GM18951 (cell line): ENCODE data around the gene HOXC9.

Source experiments
- POLR2A ChIP-seq: IDR thresholded peaks from 4 replicates; pipeline ENCODE4 v1.6.1; 2011; ENCODE audit warnings: mild to moderate bottlenecking; ENCODE audit not compliant: insufficient read length, insufficient read depth; ENCODE audit errors: extremely low read depth
- in situ Hi-C: fragments of 300-500 bp; cut with MboI; formaldehyde crosslinking; loops from one replicate; pipeline ENCODE4 v1.12.0; 2022; ENCODE audit warnings: low sequenced_read_pairs, mixed read lengths, inconsistent platforms; ENCODE audit not compliant: unreplicated experiment

The HOXC9 gene

DNA sequence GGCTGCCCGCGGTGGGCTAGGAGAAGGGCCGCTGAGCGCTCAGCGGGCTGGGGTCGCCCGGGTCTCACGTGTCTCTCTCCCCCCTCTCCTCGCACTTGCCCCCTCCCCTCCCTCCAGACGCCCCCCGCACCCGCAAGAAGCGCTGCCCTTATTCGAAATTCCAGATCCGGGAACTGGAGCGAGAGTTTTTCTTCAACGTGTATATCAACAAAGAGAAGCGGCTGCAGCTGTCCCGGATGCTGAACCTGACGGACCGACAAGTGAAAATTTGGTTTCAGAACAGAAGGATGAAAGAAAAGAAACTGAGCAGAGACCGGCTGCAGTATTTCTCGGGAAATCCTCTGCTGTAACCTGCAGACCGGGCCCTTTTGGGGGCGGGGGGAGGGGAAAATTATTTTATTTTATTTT, 24.9 kb upstream of the HOXC9 start:
- TF ChIP-seq POLR2A: no peak
- in situ Hi-C loops: no loop called here

GRCh38 chr12:53975479-53976152, 24.3 kb upstream of the HOXC9 start:
- in situ Hi-C loops: no loop called here
- TF ChIP-seq POLR2A: no peak

DNA sequence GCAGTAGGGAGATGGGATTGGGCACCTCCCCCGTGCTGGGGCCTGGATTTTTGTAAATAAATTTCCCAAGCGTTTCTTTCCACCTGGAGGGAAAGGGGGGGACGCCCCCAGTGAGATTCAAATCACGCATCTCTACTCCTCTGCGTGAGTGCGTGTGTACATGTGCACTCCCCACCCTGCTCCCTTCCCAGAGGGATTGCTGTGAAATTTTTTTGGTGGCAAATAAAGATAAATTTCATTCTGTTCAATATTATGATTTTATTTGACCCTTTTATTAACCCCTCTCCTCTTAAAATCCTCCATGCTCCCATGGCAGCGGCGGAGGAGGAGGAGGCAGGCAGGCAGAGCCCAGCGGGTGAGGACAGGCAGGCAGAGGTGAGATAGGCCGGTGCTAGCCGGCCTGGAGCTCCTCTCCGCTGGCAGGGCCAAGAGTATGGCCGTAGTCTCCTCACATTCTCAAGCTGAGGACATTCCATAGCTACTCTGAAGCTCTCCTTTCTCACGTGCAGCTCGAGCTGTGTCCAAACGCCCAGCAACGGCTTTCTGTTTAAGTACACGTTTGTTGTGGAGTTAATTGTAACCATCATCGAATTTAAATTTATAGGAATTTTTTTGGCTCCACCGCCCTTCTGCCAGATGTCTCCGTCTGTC, 23.7 kb upstream of the HOXC9 start:
- in situ Hi-C loops: no loop called here
- TF ChIP-seq POLR2A: no peak

DNA sequence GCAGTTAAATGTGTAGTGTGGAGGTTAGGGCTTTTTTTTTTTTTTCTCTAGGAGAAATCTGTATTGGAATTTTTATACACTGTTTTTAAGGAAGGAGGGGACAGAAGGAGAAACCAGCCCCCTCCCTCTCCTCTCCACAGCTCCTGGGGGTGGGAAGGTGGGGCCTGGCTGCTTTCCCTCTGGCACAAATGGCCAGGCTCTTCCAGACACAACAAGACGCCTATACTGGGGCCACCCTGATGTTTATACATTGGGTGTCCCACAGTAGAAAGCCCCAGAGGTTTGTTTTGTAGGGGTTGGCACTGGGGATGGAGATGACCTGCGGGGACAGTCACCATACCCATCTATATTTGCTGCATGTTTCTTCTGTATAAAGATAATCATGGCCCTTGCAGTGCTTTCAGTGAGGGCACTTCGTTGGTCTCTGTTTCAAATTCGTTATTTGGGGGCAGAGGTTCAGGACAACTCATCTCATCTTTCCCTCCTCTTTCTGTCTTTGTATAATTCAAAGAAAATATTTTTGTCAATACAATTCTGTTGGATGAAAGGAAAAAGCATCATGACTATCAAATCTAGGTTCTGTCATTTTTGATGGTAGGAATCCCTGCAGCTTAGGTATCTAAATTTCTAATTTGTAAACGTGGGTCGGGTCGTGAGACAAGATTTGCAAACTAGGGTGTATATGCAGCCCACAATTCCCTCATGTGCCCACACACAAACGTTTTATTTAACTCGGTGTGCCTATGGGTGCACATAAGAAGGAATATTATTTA, 23.0 kb upstream of the HOXC9 start:
- no peak for TF ChIP-seq POLR2A
- in situ Hi-C loops: no loop called here

DNA sequence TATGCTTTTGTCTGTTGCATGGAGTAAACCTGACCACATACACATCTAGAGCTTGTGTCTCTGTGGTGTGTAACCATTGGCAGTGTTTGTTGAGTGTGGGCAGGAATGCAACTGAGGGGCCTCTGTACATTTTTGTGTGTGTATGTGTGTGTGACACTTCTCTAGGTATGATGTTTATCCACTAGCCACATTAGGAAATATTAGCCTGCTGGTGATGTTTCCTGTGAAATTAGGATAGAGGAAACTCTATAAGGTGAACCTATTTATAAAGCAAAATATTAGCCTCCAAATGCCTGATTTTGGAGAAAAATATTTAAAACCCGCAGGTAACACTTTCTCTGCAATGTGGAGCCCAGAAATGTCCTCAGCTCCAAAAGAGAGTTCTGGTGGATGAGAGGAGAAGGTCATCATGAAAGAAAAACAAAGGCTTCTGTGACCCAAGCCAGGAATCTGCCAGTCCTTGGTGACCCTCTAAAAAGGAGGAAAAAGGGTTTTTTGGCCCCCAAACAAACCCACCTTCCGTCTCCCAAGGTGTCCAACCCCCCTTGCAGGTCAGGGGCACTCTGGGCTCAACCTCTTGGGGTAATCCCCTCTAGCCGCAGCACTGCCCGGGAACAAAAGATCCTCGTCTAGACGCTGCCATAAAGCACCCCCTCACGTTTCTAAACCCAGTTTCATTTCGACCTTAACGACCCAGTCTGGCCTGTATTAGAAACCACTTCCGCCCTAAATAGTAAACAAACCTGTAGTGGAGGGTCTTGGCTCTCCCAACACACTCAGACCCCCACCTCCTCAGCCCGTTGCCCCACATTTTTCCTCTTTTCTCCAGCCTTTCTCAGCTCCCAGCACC, 22.1 kb upstream of the HOXC9 start:
- in situ Hi-C loops: no loop called here
- no peak for TF ChIP-seq POLR2A

GRCh38 chr12:53978477-53979356, 21.2 kb upstream of the HOXC9 start:
- TF ChIP-seq POLR2A: no peak
- in situ Hi-C loops: no loop called here

DNA sequence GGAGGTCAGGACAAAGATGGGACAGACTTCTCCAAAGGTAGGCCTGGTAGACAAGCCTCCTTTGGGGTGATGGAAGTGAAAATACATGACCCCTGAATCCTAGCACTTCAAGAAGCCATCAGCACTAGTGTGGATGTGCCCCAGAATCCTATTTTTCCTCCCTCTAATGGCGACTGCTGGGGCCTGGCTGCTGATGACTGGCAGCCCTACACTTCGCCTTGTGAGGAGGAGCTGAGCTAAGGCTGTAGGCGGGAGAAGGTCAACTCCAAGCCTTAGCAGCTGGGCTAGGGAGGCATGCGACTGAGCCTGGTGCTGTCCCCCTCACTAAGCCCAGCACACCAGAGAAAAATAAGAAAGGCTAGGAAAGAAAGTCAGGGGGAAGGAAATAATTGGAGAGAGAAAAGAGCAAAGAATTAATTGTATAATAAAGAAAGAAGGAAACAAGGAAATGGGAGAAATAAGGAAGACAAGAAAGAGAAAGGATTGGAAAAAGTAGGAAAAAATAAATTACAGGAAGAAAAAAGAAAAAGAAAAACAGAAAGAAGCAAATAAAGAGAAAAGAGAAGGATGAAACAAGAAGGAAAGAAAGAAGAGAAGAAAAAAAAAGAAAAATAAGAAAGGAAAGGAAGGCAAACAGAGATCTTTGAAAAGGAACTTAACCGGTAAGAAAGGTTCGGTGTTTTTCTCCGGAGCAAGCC, 19.7 kb upstream of the HOXC9 start:
- TF ChIP-seq POLR2A: no peak
- in situ Hi-C loops: no loop called here

- in situ Hi-C loops: no loop called here
- no peak for TF ChIP-seq POLR2A
Observed at GRCh38 chr12:53980802-53981496, 19.0 kb upstream of the HOXC9 start.

GRCh38 chr12:53981634-53982565, 18.1 kb upstream of the HOXC9 start:
- no peak for TF ChIP-seq POLR2A
- in situ Hi-C loops: no loop called here
